Keratinocyte (primary cell): ENCODE data around the gene NINJ2.

Experiments
- CTCF ChIP-seq, 3 experiments: IDR thresholded peaks in 1 of 3; conservative IDR thresholded peaks in 1 of 3; optimal IDR thresholded peaks in 1 of 3; 2 replicates in 2 of 3; 3 replicates in 1 of 3; pipeline versions ENCODE3 to v1.5.1; 2011; ENCODE audit warnings: low read length in 3 of 3, mild to moderate bottlenecking in 3 of 3, moderate library complexity in 2 of 3, control low read depth in 1 of 3, inconsistent platforms in 1 of 3; ENCODE audit not compliant: insufficient read depth in 2 of 3; ENCODE audit errors: extremely low read depth in 1 of 3
- EZH2 ChIP-seq: IDR thresholded peaks from one replicate; pipeline ENCODE4 v1.6.1; 2012; ENCODE audit warnings: inconsistent platforms, mild to moderate bottlenecking, low read length, moderate library complexity

GRCh38 chr12:588646-589045 is 74.6 kb downstream of the NINJ2 start:
- TF ChIP-seq CTCF (optimal IDR thresholded peaks at IDR 0.05 in 1 of 3, IDR thresholded peaks at IDR 0.05 in 1 of 3, conservative IDR thresholded peaks at IDR 0.05 in 1 of 3; ENCODE audit: extremely low read depth in 1 of 3, insufficient read depth in 2 of 3, low read length in 3 of 3) (no peak), EZH2 (no peak)
